ENCODE results near the gene GOLGA7B.
"Not testable (repeated sequence)": the region's sequence is repeated elsewhere in the genome, so short reads cannot be mapped to it uniquely, and the experiment has no call there.

Gene GOLGA7B

DNA sequence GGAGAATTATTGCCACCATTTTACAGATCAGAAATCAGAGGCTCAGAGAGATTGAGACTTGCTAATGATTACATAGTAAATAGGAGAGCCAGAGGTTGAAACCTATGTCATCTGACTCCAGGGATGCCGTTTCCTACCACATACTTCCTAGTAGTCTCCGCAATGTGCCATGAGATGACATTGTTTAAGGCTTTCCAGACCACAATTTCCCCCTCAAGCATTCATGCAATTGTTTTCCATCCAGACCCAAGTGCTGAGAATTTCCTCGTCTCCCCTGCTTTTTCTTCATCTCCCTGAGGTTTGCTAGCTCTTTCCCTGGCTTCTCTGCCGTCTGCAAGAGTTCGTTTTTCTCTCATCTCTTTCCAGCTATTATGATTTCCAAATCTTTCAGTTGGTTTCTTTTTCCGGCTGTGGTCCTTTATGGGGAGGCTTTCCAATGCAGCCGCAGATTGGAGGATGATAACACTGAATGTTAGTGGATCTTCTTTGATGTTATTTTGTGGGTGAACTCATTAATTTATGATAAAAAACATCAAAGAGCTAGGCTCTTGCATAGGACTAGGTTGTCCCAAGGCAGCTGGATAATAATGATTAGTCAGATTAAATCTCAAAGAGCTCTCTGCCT lies 6.9 kb upstream of the GOLGA7B start:
- 2% methylated on average over 5 of the region's 7 CpGs for WGBS (ENCODE audit: insufficient coverage)
- POLR2A ChIA-PET: interaction anchor here (0.6 kb wide), 1 partner anchor 17 kb away, joined by 3 read pairs; no protein-coding TSS in a partner anchor
- Histone ChIP-seq H3K9me3 (ENCODE audit: control extremely low read depth in 1 of 5, control insufficient read depth in 4 of 5, insufficient read depth in 2 of 5, low read depth in 1 of 5, low read length in 4 of 5) (peaks cover 0 to 2% (median 1%) of the 10 kb centered on the region in 5 experiments), H3K36me3 (ENCODE audit: control insufficient read depth in 4 of 4, insufficient read depth in 4 of 4, low read length in 3 of 4) (no peaks in the 10 kb centered on the region), H3K4me3 (ENCODE audit: control insufficient read depth in 1 of 7, extremely low read depth in 1 of 7, insufficient read depth in 4 of 7, low read depth in 2 of 7, low read length in 6 of 7) (no peak overlapping the region), H3K4me1 (ENCODE audit: control extremely low read depth in 1 of 4, control insufficient read depth in 4 of 4, insufficient read depth in 4 of 4, low read length in 3 of 4) (peaks cover 0 to 15% (median 8%) of the 10 kb centered on the region in 4 experiments), H3K27ac (ENCODE audit: insufficient read depth in 1 of 2, low read depth in 1 of 2, low read length in 2 of 2, poor library complexity in 1 of 2, severe bottlenecking in 2 of 2) (no peak overlapping the region), H3K27me3 (replicated peaks in 2 of 5; ENCODE audit: control insufficient read depth in 4 of 5, insufficient read depth in 5 of 5, low read length in 4 of 5) (peaks cover 4 to 68% (median 35%) of the 10 kb centered on the region in 5 experiments)
- CTCF ChIA-PET: interaction anchor here (1.0 to 1.2 kb wide), 4 partner anchors 10 to 54 kb away, joined by 3 to 4 read pairs (median 3); no protein-coding TSS in a partner anchor
- peak; percentile 48 to 72 (median 63) for DNase-seq

DNA sequence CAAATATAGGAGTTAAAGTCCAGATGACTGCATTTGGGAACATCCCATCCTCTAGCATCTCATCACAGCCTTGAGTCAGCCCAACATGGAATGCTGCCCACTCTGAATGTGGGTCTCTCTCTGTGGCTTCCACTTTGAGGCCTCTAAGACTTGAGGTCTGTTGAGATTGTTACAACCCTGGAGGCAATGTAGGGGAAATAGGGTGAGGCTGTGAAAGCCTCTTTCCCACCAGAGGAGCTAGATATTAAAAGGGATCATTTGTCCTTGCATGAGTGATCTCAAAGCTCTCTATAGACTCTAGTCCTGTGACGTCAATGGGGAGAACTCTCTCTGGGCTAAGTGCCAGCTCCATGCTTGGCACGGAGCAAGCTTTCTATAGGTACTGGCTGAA lies 6.4 kb upstream of the GOLGA7B start:
- peaks cover 0 to 2% (median 1%) of the 10 kb centered on the region in 5 experiments for H3K9me3 ChIP-seq (ENCODE audit: control extremely low read depth in 1 of 5, control insufficient read depth in 4 of 5, insufficient read depth in 2 of 5, low read depth in 1 of 5, low read length in 4 of 5)
- no peak for DNase-seq
- 25% methylated on average over 2 of the region's 2 CpGs for WGBS (ENCODE audit: insufficient coverage)
- ChIA-PET POLR2A (interaction anchor here (0.6 kb wide), 1 partner anchor 17 kb away, joined by 3 read pairs; no protein-coding TSS in a partner anchor), CTCF (interaction anchor here (1.0 to 1.2 kb wide), 4 partner anchors 10 to 54 kb away, joined by 3 to 4 read pairs (median 3); no protein-coding TSS in a partner anchor)
- no peak overlapping the region for H3K27ac ChIP-seq (ENCODE audit: insufficient read depth in 1 of 2, low read depth in 1 of 2, low read length in 2 of 2, poor library complexity in 1 of 2, severe bottlenecking in 2 of 2)
- H3K4me3 ChIP-seq (ENCODE audit: control insufficient read depth in 1 of 7, extremely low read depth in 1 of 7, insufficient read depth in 4 of 7, low read depth in 2 of 7, low read length in 6 of 7): no peak overlapping the region
- H3K36me3 ChIP-seq (ENCODE audit: control insufficient read depth in 4 of 4, insufficient read depth in 4 of 4, low read length in 3 of 4): no peaks in the 10 kb centered on the region
- peaks cover 0 to 15% (median 8%) of the 10 kb centered on the region in 4 experiments for H3K4me1 ChIP-seq (ENCODE audit: control extremely low read depth in 1 of 4, control insufficient read depth in 4 of 4, insufficient read depth in 4 of 4, low read length in 3 of 4)
- peaks cover 4 to 68% (median 31%) of the 10 kb centered on the region in 5 experiments for H3K27me3 ChIP-seq (replicated peaks in 2 of 5; ENCODE audit: control insufficient read depth in 4 of 5, insufficient read depth in 5 of 5, low read length in 4 of 5)

GRCh38 chr10:97843972-97844371 lies 5.7 kb upstream of the GOLGA7B start:
- H3K27ac ChIP-seq (ENCODE audit: insufficient read depth in 1 of 2, low read depth in 1 of 2, low read length in 2 of 2, poor library complexity in 1 of 2, severe bottlenecking in 2 of 2); H3K9me3 ChIP-seq (ENCODE audit: control extremely low read depth in 1 of 5, control insufficient read depth in 4 of 5, insufficient read depth in 2 of 5, low read depth in 1 of 5, low read length in 4 of 5); H3K36me3 ChIP-seq (ENCODE audit: control insufficient read depth in 4 of 4, insufficient read depth in 4 of 4, low read length in 3 of 4); DNase-seq; H3K4me3 ChIP-seq (ENCODE audit: control insufficient read depth in 1 of 7, extremely low read depth in 1 of 7, insufficient read depth in 4 of 7, low read depth in 2 of 7, low read length in 6 of 7); POLR2A ChIA-PET: not testable (repeated sequence)
- CTCF ChIA-PET: interaction anchor here (1.1 to 1.2 kb wide), 2 partner anchors 9 to 55 kb away, joined by 3 to 4 read pairs; no protein-coding TSS in a partner anchor
- H3K4me1 ChIP-seq (ENCODE audit: control extremely low read depth in 1 of 4, control insufficient read depth in 4 of 4, insufficient read depth in 4 of 4, low read length in 3 of 4): peaks cover 0 to 16% (median 9%) of the 10 kb centered on the region in 4 experiments
- no CpG with 5 or more reads among the region's 2 CpGs for WGBS (ENCODE audit: insufficient coverage)
- H3K27me3 ChIP-seq (replicated peaks in 2 of 5; ENCODE audit: control insufficient read depth in 4 of 5, insufficient read depth in 5 of 5, low read length in 4 of 5): peaks cover 4 to 66% (median 26%) of the 10 kb centered on the region in 5 experiments

- ChIA-PET CTCF (no interaction called here), POLR2A (interaction anchor here (0.5 kb wide), 1 partner anchor 304 kb away, joined by 3 read pairs; no protein-coding TSS in a partner anchor)
- no peak for DNase-seq
- peaks cover 2 to 67% (median 22%) of the 10 kb centered on the region in 5 experiments for H3K27me3 ChIP-seq (replicated peaks in 2 of 5; ENCODE audit: control insufficient read depth in 4 of 5, insufficient read depth in 5 of 5, low read length in 4 of 5)
- H3K4me1 ChIP-seq (ENCODE audit: control extremely low read depth in 1 of 4, control insufficient read depth in 4 of 4, insufficient read depth in 4 of 4, low read length in 3 of 4): peaks cover 0 to 23% (median 16%) of the 10 kb centered on the region in 4 experiments
- H3K9me3 ChIP-seq (ENCODE audit: control extremely low read depth in 1 of 5, control insufficient read depth in 4 of 5, insufficient read depth in 2 of 5, low read depth in 1 of 5, low read length in 4 of 5): peaks cover 0 to 2% (median 1%) of the 10 kb centered on the region in 5 experiments
- 96% methylated on average over 3 of the region's 3 CpGs for WGBS (ENCODE audit: insufficient coverage)
- no peak overlapping the region for H3K4me3 ChIP-seq (ENCODE audit: control insufficient read depth in 1 of 7, extremely low read depth in 1 of 7, insufficient read depth in 4 of 7, low read depth in 2 of 7, low read length in 6 of 7)
- no peak overlapping the region for H3K27ac ChIP-seq (ENCODE audit: insufficient read depth in 1 of 2, low read depth in 1 of 2, low read length in 2 of 2, poor library complexity in 1 of 2, severe bottlenecking in 2 of 2)
- no peaks in the 10 kb centered on the region for H3K36me3 ChIP-seq (ENCODE audit: control insufficient read depth in 4 of 4, insufficient read depth in 4 of 4, low read length in 3 of 4)
These were observed 5.0 kb upstream of the GOLGA7B start for GRCh38 chr10:97844678-97845077.

GRCh38 chr10:97849103-97849686 lies 448 bp upstream of the GOLGA7B start:
- Histone ChIP-seq H3K4me3 (ENCODE audit: control insufficient read depth in 1 of 7, extremely low read depth in 1 of 7, insufficient read depth in 4 of 7, low read depth in 2 of 7, low read length in 6 of 7) (peak overlapping the region in 4 of 7 experiments; percentile 23 to 69 (median 58)), H3K27ac (ENCODE audit: insufficient read depth in 1 of 2, low read depth in 1 of 2, low read length in 2 of 2, poor library complexity in 1 of 2, severe bottlenecking in 2 of 2) (no peak overlapping the region), H3K36me3 (ENCODE audit: control insufficient read depth in 4 of 4, insufficient read depth in 4 of 4, low read length in 3 of 4) (no peaks in the 10 kb centered on the region), H3K27me3 (replicated peaks in 2 of 5; ENCODE audit: control insufficient read depth in 4 of 5, insufficient read depth in 5 of 5, low read length in 4 of 5) (peaks cover 1 to 85% (median 35%) of the 10 kb centered on the region in 5 experiments), H3K9me3 (ENCODE audit: control extremely low read depth in 1 of 5, control insufficient read depth in 4 of 5, insufficient read depth in 2 of 5, low read depth in 1 of 5, low read length in 4 of 5) (peaks cover 0 to under 1% (median 0%) of the 10 kb centered on the region in 5 experiments), H3K4me1 (ENCODE audit: control extremely low read depth in 1 of 4, control insufficient read depth in 4 of 4, insufficient read depth in 4 of 4, low read length in 3 of 4) (peaks cover 0 to 13% (median 12%) of the 10 kb centered on the region in 4 experiments)
- CTCF ChIA-PET: interaction anchor here (1.3 to 2.2 kb wide), 4 partner anchors 9 to 58 kb away, joined by 3 to 5 read pairs (median 3); no protein-coding TSS in a partner anchor
- DNase-seq: peak in 2 of 3 donors; percentile 55 to 65
- POLR2A ChIA-PET: interaction anchor here (0.6 to 1.0 kb wide), 2 partner anchors 25 to 1568 kb away, joined by 3 read pairs; no protein-coding TSS in a partner anchor
- 5% methylated on average over 8 of the region's 16 CpGs for WGBS (ENCODE audit: insufficient coverage)

DNA sequence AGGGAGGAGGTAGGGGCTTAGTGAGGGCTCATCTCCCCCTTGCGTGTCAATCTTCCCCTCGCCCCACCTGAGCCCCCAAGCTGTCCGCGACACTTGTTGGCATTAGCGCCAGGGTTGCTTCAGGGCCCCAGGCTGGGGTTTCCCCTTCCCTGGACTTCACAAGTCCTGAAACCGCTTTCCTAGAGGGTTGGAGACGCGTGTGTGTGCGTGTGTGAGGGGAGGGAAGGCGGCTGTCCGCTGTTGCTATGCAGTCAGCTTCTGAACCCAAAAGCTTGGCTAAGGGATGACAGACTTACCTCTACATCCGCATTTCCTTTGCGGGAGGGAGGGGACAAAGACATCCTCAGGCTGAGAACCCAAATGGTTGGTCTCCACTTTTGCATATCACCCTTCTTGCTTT lies 803 bp downstream of the GOLGA7B start:
- peak in 2 of 3 donors; percentile 36 to 41 for DNase-seq
- ChIA-PET CTCF (interaction anchor here (2.2 to 2.5 kb wide), 2 partner anchors 19 to 59 kb away, joined by 5 to 10 read pairs; no protein-coding TSS in a partner anchor), POLR2A (no interaction called here)
- H3K4me3 ChIP-seq (ENCODE audit: control insufficient read depth in 1 of 7, extremely low read depth in 1 of 7, insufficient read depth in 4 of 7, low read depth in 2 of 7, low read length in 6 of 7): no peak overlapping the region
- WGBS (ENCODE audit: insufficient coverage): 32% methylated on average over 8 of the region's 13 CpGs
- no peaks in the 10 kb centered on the region for H3K36me3 ChIP-seq (ENCODE audit: control insufficient read depth in 4 of 4, insufficient read depth in 4 of 4, low read length in 3 of 4)
- no peaks in the 10 kb centered on the region for H3K9me3 ChIP-seq (ENCODE audit: control extremely low read depth in 1 of 5, control insufficient read depth in 4 of 5, insufficient read depth in 2 of 5, low read depth in 1 of 5, low read length in 4 of 5)
- peaks cover 0 to 13% (median 12%) of the 10 kb centered on the region in 4 experiments for H3K4me1 ChIP-seq (ENCODE audit: control extremely low read depth in 1 of 4, control insufficient read depth in 4 of 4, insufficient read depth in 4 of 4, low read length in 3 of 4)
- no peak overlapping the region for H3K27ac ChIP-seq (ENCODE audit: insufficient read depth in 1 of 2, low read depth in 1 of 2, low read length in 2 of 2, poor library complexity in 1 of 2, severe bottlenecking in 2 of 2)
- peaks cover 0 to 84% (median 37%) of the 10 kb centered on the region in 5 experiments for H3K27me3 ChIP-seq (replicated peaks in 2 of 5; ENCODE audit: control insufficient read depth in 4 of 5, insufficient read depth in 5 of 5, low read length in 4 of 5)

Data from common myeloid progenitor, CD34-positive (primary cell).